ENCODE measurements around the gene BARHL1.

Gene BARHL1

DNA sequence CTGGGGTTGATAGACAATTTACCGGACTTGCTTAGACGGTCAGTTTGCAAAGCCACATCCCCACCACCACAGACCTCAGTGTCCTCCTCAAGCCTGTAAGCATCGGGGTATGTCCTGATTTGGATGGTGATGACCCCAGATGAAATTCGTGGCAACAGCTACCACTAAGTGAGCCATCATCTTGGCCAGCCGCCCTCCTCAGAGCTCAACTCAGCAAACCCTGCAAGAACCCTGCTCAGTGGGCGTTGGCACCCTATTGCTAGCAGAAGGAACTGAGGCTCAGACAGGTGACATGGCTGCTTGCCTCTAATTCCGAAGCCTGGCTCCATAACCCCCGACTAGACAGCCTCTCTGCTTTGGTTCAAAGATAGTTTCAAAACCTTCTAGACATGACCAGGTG lies 41.4 kb upstream of the BARHL1 start:
- CTCF ChIA-PET = no interaction called here
- POLR2A ChIA-PET = no interaction called here
- DNase-seq (ENCODE audit: extremely low spot score) = no peak
- TF ChIP-seq, protein P1, sequence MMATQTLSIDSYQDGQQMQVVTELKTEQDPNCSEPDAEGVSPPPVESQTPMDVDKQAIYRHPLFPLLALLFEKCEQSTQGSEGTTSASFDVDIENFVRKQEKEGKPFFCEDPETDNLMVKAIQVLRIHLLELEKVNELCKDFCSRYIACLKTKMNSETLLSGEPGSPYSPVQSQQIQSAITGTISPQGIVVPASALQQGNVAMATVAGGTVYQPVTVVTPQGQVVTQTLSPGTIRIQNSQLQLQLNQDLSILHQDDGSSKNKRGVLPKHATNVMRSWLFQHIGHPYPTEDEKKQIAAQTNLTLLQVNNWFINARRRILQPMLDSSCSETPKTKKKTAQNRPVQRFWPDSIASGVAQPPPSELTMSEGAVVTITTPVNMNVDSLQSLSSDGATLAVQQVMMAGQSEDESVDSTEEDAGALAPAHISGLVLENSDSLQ (IDR thresholded peaks at IDR 0.05) = no peak
- TF ChIP-seq TARDBP (IDR thresholded peaks at IDR 0.05) (no peak), SUZ12 (IDR thresholded peaks at IDR 0.05) (no peak), NFRKB (IDR thresholded peaks at IDR 0.05) (no peak), ARNT (IDR thresholded peaks at IDR 0.05) (no peak), LEF1 (IDR thresholded peaks at IDR 0.05; ENCODE audit: borderline replicate concordance) (no peak), FOXM1 (IDR thresholded peaks at IDR 0.05; ENCODE audit: borderline replicate concordance) (no peak), SP1 (IDR thresholded peaks at IDR 0.05) (no peak), ELF4 (IDR thresholded peaks at IDR 0.05) (no peak), ZNF384 (IDR thresholded peaks at IDR 0.05) (no peak), CTBP1 (IDR thresholded peaks at IDR 0.05; ENCODE audit: borderline replicate concordance) (no peak), L3MBTL2 (conservative IDR thresholded peaks at IDR 0.05) (no peak), FOXK2 (IDR thresholded peaks at IDR 0.05) (no peak), FOXA1 (IDR thresholded peaks at IDR 0.05) (no peak), HDGF (IDR thresholded peaks at IDR 0.05; ENCODE audit: borderline replicate concordance) (no peak), BHLHE40 (IDR thresholded peaks at IDR 0.05; ENCODE audit: borderline replicate concordance) (no peak)

DNA sequence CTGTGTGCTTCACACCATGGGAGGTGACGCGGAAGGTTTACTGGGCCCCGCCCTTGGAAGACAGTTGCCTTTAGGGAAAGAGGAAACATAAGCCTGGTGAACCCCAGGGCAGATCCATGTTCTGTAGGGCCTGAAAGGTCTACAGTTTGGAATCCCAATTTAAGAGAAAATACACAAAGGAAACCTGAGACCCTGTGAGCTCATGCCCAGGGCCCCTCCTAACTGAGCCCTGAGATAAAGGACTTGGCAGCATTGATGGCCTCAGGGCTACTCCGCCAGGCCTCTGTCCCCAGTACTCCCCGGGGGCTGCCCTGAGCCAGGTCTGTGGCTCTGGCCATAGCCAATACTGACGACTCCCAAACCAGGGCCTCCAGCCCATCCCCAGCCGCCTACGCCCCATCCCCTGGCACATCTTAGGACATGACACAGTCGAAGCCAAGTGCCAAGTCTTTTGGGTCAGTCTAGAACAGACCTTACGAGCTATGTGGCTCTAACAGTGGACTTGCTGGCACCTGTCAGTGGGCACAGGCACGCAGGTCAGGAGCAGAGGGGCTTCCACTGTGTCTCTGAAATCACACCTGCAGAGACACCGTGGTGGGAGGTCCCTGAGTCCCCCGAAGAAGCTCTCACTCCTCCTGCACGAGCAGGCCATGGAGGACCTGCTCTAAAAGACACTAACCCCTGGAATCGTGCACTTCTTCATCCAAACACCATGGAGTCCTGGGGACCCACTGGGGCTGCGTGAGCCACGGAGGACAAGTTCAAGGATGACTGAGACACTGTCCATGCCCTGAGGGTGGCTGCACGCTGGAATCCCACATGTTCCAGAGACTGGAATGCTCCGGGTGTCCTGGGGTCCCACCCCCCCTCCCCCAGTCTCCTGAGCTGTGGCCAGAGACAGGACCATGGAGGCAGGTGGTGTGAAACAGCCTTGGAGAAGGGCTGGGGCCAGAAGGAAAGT lies 40.3 kb upstream of the BARHL1 start:
- POLR2A ChIA-PET = no interaction called here
- CTCF ChIA-PET = interaction anchor here (0.6 kb wide), 1 partner anchor 324 kb away, joined by 5 read pairs; no protein-coding TSS in a partner anchor
- no peak for DNase-seq (ENCODE audit: extremely low spot score)
- TF ChIP-seq NFRKB (IDR thresholded peaks at IDR 0.05) = no peak

DNA sequence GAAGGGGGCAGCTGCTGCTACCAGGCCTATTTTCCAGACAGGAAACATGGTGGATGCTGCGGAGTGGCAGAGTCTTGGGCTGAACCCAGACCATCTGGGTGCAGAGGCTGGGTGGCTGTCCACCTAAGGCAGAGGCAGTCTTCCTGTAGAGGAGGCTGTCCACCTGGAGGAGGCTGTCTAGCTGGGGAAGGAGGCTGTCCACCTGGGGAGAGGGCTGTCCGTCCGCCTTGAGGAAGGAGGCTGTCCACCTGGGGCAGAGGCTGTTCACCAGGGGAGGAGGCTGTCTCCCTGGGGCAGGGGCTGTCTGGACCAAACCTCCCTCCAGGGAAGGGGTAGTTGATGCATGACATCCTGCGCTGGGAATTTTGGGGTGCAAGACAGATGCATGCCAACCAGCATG lies 39.2 kb upstream of the BARHL1 start:
- ChIA-PET CTCF (interaction anchor here (0.6 kb wide), 1 partner anchor 325 kb away, joined by 5 read pairs; no protein-coding TSS in a partner anchor), POLR2A (no interaction called here)

DNA sequence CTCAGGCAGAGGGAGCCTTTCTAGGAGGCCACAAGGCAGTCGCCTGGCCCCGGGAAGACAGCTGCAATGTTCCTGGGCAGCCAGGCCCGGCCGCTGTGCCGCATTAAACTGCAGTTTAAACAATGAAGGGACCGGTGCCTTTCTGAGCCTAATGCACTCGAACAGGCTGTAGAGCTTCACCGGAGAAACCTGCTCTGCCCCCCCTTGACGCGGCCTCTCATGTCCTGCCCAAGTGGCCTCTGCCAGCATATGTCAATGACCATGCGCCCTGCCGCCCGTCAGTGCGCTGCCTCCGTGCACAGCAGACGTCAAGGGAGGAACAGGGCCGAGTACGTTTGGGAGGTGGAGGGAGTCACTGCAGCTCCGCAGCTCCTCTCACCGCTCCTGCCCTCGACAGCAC lies 38.4 kb upstream of the BARHL1 start:
- DNase-seq (ENCODE audit: extremely low spot score) = no peak
- ChIA-PET CTCF (no interaction called here), POLR2A (no interaction called here)
- TF ChIP-seq FOXK2 (IDR thresholded peaks at IDR 0.05) (no peak), SUZ12 (IDR thresholded peaks at IDR 0.05) (no peak), ARNT (IDR thresholded peaks at IDR 0.05) (no peak), CTBP1 (IDR thresholded peaks at IDR 0.05; ENCODE audit: borderline replicate concordance) (no peak), L3MBTL2 (conservative IDR thresholded peaks at IDR 0.05) (no peak), HDGF (IDR thresholded peaks at IDR 0.05; ENCODE audit: borderline replicate concordance) (no peak), ELF4 (IDR thresholded peaks at IDR 0.05) (no peak)

More for the DNA sequence above, 39.2 kb upstream of the BARHL1 start:
- TF ChIP-seq LEF1 (IDR thresholded peaks at IDR 0.05; ENCODE audit: borderline replicate concordance) (no peak), CTBP1 (IDR thresholded peaks at IDR 0.05; ENCODE audit: borderline replicate concordance) (no peak), ZNF384 (IDR thresholded peaks at IDR 0.05) (no peak), SUZ12 (IDR thresholded peaks at IDR 0.05) (no peak), FOXK2 (IDR thresholded peaks at IDR 0.05) (no peak), HDGF (IDR thresholded peaks at IDR 0.05; ENCODE audit: borderline replicate concordance) (no peak), BHLHE40 (IDR thresholded peaks at IDR 0.05; ENCODE audit: borderline replicate concordance) (no peak), FOXM1 (IDR thresholded peaks at IDR 0.05; ENCODE audit: borderline replicate concordance) (no peak), ELF4 (IDR thresholded peaks at IDR 0.05) (no peak), L3MBTL2 (conservative IDR thresholded peaks at IDR 0.05) (no peak), TARDBP (IDR thresholded peaks at IDR 0.05) (no peak), NFRKB (IDR thresholded peaks at IDR 0.05) (no peak), SP1 (IDR thresholded peaks at IDR 0.05) (no peak), ARNT (IDR thresholded peaks at IDR 0.05) (no peak)
- TF ChIP-seq, protein P1 (IDR thresholded peaks at IDR 0.05) = no peak
- no peak for DNase-seq (ENCODE audit: extremely low spot score)

DNA sequence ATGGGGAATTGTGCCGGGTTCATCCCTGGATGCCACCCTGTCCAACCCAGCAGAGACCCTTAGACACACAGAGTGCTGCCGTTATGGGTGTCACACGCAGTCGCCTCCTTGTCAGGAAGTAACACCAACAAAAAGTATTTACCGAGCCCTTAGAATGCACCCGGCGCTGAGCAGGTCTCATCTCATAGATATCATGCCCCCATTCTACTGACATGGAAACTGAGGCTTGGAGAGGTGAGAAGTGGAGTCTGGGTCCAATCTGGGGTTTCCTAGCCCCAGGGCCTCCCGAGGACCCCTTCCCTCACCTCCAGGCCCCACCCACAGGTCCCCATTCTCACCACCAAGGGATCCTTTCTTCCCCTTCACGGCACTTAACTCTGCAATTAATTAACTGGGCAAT lies 36.8 kb upstream of the BARHL1 start:
- no peak for DNase-seq (ENCODE audit: extremely low spot score)
- POLR2A ChIA-PET = no interaction called here
- CTCF ChIA-PET = interaction anchor here (0.6 kb wide), 2 partner anchors 24 to 131 kb away, joined by 3 to 4 read pairs; no protein-coding TSS in a partner anchor
- TF ChIP-seq L3MBTL2 (conservative IDR thresholded peaks at IDR 0.05) (no peak), SUZ12 (IDR thresholded peaks at IDR 0.05) (no peak), FOXK2 (IDR thresholded peaks at IDR 0.05) (no peak), TARDBP (IDR thresholded peaks at IDR 0.05) (no peak), FOXM1 (IDR thresholded peaks at IDR 0.05; ENCODE audit: borderline replicate concordance) (no peak)

DNA sequence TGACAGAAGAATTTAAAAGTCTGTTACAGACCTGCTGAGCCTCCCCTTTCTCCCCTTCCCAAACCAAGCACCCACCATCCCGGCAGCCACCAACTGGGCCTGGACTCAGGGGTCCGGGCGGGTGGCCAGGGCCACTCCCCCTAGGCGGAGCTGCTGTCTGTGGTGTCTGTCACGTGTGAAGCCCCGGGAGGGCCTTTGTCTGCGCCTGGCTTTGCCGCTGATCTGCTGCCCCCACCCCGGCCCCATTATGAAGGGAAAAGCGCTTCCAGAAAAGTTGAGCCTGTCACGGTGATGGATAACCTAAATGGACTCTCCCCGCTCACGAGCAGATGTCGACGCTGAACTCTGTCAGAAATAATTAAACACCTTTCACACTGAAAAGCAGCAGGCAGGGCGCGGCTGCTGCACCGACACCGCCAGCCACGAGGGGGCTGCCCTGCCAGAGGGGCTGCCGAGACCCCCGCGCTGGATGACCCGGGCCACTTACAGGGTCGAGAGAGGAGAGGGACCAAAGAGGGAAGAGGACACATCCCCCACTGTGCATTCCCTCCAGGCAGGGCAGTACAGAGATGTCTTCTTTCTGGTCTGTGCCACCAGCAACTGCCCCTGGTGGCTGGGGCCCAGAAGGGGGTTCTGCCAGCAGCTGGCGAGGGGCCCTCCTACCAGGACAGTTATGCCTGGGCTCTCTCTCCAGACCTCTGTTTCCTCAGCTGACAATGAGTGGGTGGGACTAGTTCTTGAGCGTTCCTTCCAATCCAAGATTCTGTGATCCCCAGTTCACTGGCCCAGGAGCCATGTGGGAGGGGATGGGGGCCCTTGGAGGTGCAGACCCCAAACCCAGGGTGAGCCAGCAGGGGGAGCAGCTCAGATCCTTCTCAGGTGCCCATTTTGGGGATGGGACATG lies 36.0 kb upstream of the BARHL1 start:
- ChIA-PET CTCF (interaction anchor here (0.6 to 1.0 kb wide), 5 partner anchors 9 to 132 kb away, joined by 3 to 6 read pairs (median 4); no protein-coding TSS in a partner anchor), POLR2A (no interaction called here)
- DNase-seq (ENCODE audit: extremely low spot score) = peak; percentile 70
- TF ChIP-seq SUZ12 (IDR thresholded peaks at IDR 0.05) (no peak), BHLHE40 (IDR thresholded peaks at IDR 0.05; ENCODE audit: borderline replicate concordance) (no peak), NFRKB (IDR thresholded peaks at IDR 0.05) (no peak), FOXK2 (IDR thresholded peaks at IDR 0.05) (no peak), ARNT (IDR thresholded peaks at IDR 0.05) (no peak)
- TF ChIP-seq, protein P1 (IDR thresholded peaks at IDR 0.05) = peak; percentile 79
